IPS DF 6.9 (cell line): ENCODE measurements around the gene BCL2L15.

Experiments
- DNase-seq: peaks from one replicate; pipeline ENCODE4 v3.0.0-alpha.2; 2013; ENCODE audit warnings: low read depth, low spot score
- H3K27ac ChIP-seq: one replicate; pipeline ENCODE4 v1.5.1; 2013; ENCODE audit warnings: low read length, control low read depth
- H3K27me3 ChIP-seq: 2 replicates; pipeline ENCODE4 v1.6.1; 2013; ENCODE audit warnings: mild to moderate bottlenecking, low read length; ENCODE audit not compliant: control insufficient read depth, insufficient read depth
- H3K36me3 ChIP-seq: 2 replicates; pipeline ENCODE4 v1.6.1; 2013; ENCODE audit warnings: low read length; ENCODE audit not compliant: control insufficient read depth, insufficient read depth
- H3K4me1 ChIP-seq: 2 replicates; pipeline ENCODE4 v1.6.1; 2013; ENCODE audit warnings: low read length; ENCODE audit not compliant: control insufficient read depth, insufficient read depth
- H3K4me3 ChIP-seq: 2 replicates; pipeline ENCODE4 v1.5.1; 2013; ENCODE audit warnings: mild to moderate bottlenecking, low read length
- H3K9me3 ChIP-seq: 2 replicates; pipeline ENCODE4 v1.6.1; 2013; ENCODE audit warnings: low read length, inconsistent platforms; ENCODE audit not compliant: control insufficient read depth, insufficient read depth
- WGBS: extraction: QIAGEN DNeasy Blood & Tissue Kit; methylation state at CpG from one replicate; pipeline ENCODE4 v1.1.7; 2013; ENCODE audit warnings: mixed read lengths, missing lambda C conversion rate; ENCODE audit not compliant: insufficient read length, insufficient coverage; 5-methylcytosine and 5-hydroxymethylcytosine counted together

The BCL2L15 gene

GRCh38 chr1:113871597-113872113 is 15.7 kb downstream of the BCL2L15 start, which contains the start of gene PTPN22:
TSS of gene PTPN22 (minus strand) at chr1:113871712.
- no peak within 1 kb of the TSS for H3K27ac ChIP-seq
- H3K36me3 ChIP-seq = no peaks in the 10 kb centered on the region
- no peak within 1 kb of the TSS for H3K4me3 ChIP-seq
- H3K4me1 ChIP-seq = no peaks in the 10 kb centered on the region
- DNase-seq = no peak
- H3K9me3 ChIP-seq = no peaks in the 10 kb centered on the region
- H3K27me3 ChIP-seq = no peaks in the 10 kb centered on the region
- WGBS = no CpG with 5 or more reads among the region's 4 CpGs

GRCh38 chr1:113870778-113871177 is 16.6 kb downstream of the BCL2L15 start:
- H3K27ac ChIP-seq = no peak overlapping the region
- no peaks in the 10 kb centered on the region for H3K9me3 ChIP-seq
- no peak for DNase-seq
- no CpG with 5 or more reads among the region's 3 CpGs for WGBS
- H3K4me1 ChIP-seq = no peaks in the 10 kb centered on the region
- no peaks in the 10 kb centered on the region for H3K36me3 ChIP-seq
- no peaks in the 10 kb centered on the region for H3K27me3 ChIP-seq
- H3K4me3 ChIP-seq = no peak overlapping the region

GRCh38 chr1:113868387-113869083 is 18.8 kb downstream of the BCL2L15 start:
- Histone ChIP-seq H3K4me3 (no peak overlapping the region), H3K9me3 (no peaks in the 10 kb centered on the region), H3K27me3 (no peaks in the 10 kb centered on the region), H3K4me1 (no peaks in the 10 kb centered on the region), H3K36me3 (no peaks in the 10 kb centered on the region), H3K27ac (no peak overlapping the region)
- no peak for DNase-seq
- WGBS = no CpG with 5 or more reads among the region's 4 CpGs

DNA sequence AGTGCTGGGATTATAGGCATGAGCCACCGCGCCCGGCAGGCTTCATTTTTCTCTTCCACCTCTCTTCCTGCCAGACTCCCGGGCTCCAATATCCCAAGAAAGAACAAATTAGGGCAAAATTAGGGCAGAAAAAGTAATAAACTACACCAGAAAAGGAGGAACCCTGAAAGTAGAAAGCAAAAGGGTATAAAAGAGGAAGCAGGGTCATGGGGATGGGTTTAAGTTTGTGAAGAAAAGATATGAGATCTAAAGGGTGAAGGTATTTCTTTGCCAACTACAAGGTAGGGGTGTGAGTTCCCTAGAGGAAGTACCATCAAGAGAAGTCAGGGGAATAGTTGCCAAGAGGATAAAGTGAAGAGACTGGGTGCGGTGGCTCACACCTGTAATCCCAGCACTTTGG is 25.7 kb downstream of the BCL2L15 start:
- Histone ChIP-seq H3K4me1 (no peaks in the 10 kb centered on the region), H3K27me3 (no peaks in the 10 kb centered on the region), H3K9me3 (no peaks in the 10 kb centered on the region), H3K27ac (no peak overlapping the region), H3K36me3 (no peaks in the 10 kb centered on the region), H3K4me3 (no peak overlapping the region)
- no peak for DNase-seq
- no CpG with 5 or more reads among the region's 5 CpGs for WGBS

DNA sequence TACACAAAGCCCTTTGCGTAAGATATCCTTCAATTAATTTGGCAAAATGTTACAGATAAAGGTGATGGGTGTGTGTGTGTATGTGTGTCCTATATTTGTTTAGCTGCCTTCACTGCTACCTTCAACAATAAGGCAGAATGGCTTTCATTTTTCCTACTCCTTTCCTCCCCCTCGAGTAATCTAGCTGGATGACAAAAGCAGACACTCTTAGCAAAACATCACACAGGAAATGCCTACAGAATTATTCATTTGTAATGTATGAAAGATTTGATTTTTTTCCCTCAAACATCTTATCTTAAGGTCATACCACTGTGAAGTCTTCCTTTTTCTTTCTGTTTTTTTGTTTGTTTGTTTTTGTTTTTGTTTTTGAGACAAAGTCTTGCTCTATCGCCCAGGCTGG is 26.5 kb downstream of the BCL2L15 start:
- Histone ChIP-seq H3K4me3 (no peak overlapping the region), H3K36me3 (no peaks in the 10 kb centered on the region), H3K27me3 (no peaks in the 10 kb centered on the region), H3K27ac (no peak overlapping the region), H3K4me1 (no peaks in the 10 kb centered on the region), H3K9me3 (no peaks in the 10 kb centered on the region)
- no peak for DNase-seq
- no CpG with 5 or more reads among the region's 3 CpGs for WGBS

GRCh38 chr1:113859478-113860175 is 27.8 kb downstream of the BCL2L15 start:
- H3K4me1 ChIP-seq = no peaks in the 10 kb centered on the region
- no peaks in the 10 kb centered on the region for H3K27me3 ChIP-seq
- H3K4me3 ChIP-seq = no peak overlapping the region
- no peak for DNase-seq
- no peaks in the 10 kb centered on the region for H3K36me3 ChIP-seq
- H3K27ac ChIP-seq = no peak overlapping the region
- no peaks in the 10 kb centered on the region for H3K9me3 ChIP-seq
- no CpG with 5 or more reads among the region's 3 CpGs for WGBS

GRCh38 chr1:113858982-113859381 is 28.4 kb downstream of the BCL2L15 start:
- Histone ChIP-seq H3K36me3 (no peaks in the 10 kb centered on the region), H3K9me3 (no peaks in the 10 kb centered on the region), H3K27ac (no peak overlapping the region), H3K4me3 (no peak overlapping the region), H3K4me1 (no peaks in the 10 kb centered on the region), H3K27me3 (no peaks in the 10 kb centered on the region)
- DNase-seq = no peak
- no CpG with 5 or more reads among the region's 1 CpG for WGBS

GRCh38 chr1:113858418-113858817 is 29.0 kb downstream of the BCL2L15 start:
- Histone ChIP-seq H3K4me3 (no peak overlapping the region), H3K9me3 (no peaks in the 10 kb centered on the region), H3K36me3 (no peaks in the 10 kb centered on the region), H3K27ac (no peak overlapping the region), H3K4me1 (no peaks in the 10 kb centered on the region), H3K27me3 (no peaks in the 10 kb centered on the region)
- no peak for DNase-seq
- no CpG with 5 or more reads among the region's 3 CpGs for WGBS

DNA sequence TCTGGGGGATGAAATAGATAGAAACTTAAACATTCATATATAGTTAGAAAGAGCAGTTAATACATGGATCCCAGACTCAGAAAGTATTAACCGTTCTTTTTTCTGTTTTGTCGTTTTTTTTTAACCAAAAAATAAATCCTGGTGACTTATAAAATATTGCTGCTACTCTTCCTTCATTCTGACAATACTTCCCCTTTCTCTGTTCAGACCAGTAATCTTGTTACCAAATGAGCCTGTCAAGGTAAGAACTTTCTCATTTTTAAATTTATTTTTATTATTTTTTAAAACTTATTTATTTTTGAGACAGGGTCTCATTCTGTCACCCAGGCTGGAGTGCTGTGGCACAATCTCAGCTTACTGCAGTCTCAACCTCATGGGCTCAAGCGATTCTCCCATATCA is 29.6 kb downstream of the BCL2L15 start:
- no CpG with 5 or more reads among the region's 3 CpGs for WGBS

DNA sequence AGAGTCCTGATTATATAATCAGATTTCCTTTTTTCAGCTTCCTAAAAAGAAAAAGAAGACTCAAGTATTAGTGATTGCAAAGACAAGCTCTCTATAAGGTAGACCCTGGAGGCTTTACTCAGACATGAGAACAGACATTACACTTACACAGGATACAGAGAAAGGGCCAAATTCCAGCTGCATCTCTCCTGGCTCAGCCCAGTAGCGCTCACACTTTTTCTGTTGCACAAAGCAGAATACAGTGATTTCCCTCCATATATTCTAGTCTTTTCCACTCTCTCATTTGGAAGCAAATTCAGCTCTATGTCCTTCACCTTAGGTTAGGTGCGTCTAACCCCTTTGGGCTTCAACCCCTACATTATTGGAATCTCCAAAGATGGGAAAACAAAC is 31.0 kb downstream of the BCL2L15 start:
- Histone ChIP-seq H3K27ac (no peak overlapping the region), H3K4me1 (no peaks in the 10 kb centered on the region), H3K36me3 (no peaks in the 10 kb centered on the region), H3K4me3 (no peak overlapping the region), H3K9me3 (no peaks in the 10 kb centered on the region), H3K27me3 (no peaks in the 10 kb centered on the region)
- WGBS = no CpG with 5 or more reads among the region's 2 CpGs
- no peak for DNase-seq

More for the DNA sequence above, 29.6 kb downstream of the BCL2L15 start:
- H3K27ac ChIP-seq = no peak overlapping the region
- no peak overlapping the region for H3K4me3 ChIP-seq
- no peaks in the 10 kb centered on the region for H3K9me3 ChIP-seq
- H3K27me3 ChIP-seq = no peaks in the 10 kb centered on the region
- H3K4me1 ChIP-seq = no peaks in the 10 kb centered on the region
- DNase-seq = no peak
- H3K36me3 ChIP-seq = no peaks in the 10 kb centered on the region
